DMS53 (cell line): Measurements from ENCODE around the gene MAST3.
A peak's percentile ranks its signal among the peaks of the same experiment; 100 is the strongest.
"Not testable (repeated sequence)": the region's sequence is repeated elsewhere in the genome, so short reads cannot be mapped to it uniquely, and the experiment has no call there.

Source experiments
- DNase-seq: peaks from one replicate; lab custom pipeline; 2025; lab: John Stamatoyannopoulos, UW

Gene MAST3

GRCh38 chr19:18086590-18087138 is 10.9 kb upstream of the MAST3 start, which contains the start of gene IL12RB1:
Gene IL12RB1 (minus strand): TSS chr19:18086934. CDS start chr19:18086823, 111 bp downstream.
- DNase-seq = peak; percentile 37

GRCh38 chr19:18089096-18089541 is 8.5 kb upstream of the MAST3 start:
- not testable (repeated sequence) for DNase-seq

DNA sequence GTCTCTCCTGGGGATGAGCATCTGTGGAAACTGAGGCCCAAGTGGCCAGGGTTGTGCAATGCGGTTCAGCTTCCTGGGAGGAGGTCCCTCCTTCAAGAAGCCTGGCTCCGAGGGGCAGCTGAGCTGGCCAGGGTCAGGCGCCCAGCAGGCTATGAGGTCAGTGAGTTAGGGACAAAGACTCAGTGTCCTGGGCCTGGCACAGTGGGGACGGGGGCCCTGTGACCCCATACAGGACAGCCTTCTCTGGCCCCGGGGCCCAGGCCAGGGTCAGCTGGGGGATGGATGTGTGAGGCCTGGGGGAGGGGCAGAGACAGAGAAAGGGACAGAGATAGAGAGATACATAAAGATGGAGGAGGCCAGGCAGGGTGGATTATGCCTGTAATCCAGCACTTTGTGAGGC is 7.9 kb upstream of the MAST3 start:
- no peak for DNase-seq

DNA sequence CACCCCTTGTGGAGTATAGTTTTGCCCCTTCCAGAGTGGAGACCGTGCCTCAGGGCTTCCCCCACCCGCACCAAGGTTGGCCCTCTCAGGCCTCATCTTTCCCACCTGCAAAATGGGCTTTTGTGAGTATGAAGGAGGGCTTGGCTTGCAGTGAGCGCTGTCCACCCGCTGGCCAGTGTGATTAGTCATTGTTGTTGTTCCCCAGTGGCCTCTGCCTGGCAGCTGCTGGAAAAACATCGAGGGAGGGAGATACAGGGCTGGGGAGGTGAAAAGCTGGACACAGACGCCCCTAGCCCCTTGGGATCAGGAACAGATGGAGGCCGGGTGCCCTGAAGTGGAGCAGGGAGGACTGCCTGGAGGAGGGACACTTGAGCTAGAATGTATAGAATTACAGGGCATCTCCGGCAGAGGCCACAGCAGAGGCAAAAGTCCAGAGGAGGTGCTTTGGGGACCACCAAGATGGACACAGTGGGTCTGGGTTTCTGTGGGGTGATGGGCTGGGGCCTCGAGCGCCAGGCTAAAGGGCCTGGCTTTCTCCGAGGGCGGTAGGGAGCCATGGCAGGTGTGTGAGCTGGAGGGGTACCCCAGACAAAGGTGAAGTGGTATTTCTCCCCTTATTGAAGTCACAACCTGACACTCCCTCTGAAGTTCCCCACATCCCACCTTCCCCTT is 6.9 kb upstream of the MAST3 start:
- DNase-seq = peak; percentile 25

- no peak for DNase-seq
Observed at GRCh38 chr19:18091217-18091608, 6.4 kb upstream of the MAST3 start.

DNA sequence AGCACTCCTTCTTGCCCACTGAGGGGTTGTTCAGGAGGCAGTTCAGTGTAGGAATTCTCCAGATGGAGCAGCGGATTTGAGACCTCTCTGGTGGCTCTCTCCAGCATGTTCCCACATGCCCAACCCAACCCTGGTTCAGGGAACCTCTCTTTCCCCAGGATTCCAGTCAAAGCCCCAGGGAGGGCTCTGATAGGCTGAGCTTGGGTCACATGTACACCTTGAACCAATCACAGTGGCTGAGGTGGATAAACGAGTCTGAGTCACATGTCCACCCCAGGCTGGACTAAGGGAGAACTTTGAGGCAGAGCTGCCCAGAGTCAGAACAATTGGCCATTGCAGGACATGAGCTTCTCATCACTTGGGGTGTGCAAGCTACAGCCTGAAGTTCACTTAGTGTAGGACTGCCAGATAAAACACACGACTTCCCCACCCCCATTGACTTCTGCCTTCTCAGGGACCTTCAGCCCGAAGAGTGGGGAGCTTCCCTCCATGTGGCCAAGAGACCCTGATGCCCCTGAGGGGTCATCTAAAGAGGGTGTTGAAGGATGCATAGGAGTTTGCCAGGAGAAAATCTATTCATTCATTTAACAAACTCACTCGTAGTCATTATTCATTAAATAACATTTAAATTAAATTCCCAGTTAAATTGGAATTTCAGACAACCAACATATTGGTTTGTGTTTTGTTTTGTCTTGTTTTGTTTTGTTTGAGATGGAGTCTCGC is 4.0 kb upstream of the MAST3 start:
- peak; percentile 47 for DNase-seq

GRCh38 chr19:18096258-18096657 is 1.3 kb upstream of the MAST3 start:
- no peak for DNase-seq

GRCh38 chr19:18097993-18098890 is 664 bp downstream of the MAST3 start:
- DNase-seq = no peak

DNA sequence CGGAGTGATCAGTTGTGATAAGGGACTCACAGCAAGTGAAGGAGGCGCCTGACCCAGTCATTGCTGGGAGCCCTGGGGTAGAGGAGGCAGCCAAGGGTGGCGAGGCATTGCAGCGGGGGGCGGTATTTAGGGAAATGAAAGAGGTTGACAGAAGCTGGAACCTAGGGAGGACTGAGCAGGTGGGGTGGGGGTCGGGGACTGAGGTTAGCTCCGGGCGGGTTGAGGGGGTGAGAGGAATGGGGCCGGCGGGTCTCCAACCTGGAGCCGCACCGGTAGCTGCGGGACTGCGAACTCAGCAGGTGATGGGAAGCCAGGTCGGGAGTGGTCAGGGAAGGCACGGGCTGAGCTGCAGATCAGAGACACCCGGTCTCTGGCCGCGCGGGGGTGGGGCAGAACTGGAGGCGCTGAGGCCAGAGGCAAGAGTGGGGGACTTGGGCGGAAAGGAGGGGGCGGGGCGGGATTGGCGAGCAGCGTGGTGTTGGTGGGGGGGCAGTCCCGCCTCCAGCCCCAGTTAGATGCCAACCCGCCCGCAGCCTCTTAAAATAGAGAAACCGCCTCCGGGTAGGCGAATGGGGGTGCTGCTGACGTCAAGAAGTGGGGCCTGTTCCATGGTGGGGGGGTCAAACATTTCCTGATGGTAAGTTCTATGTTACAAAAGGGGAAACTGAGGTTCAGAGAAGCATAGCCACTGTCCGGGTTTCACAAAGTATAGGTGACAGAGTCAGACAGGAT is 1.5 kb downstream of the MAST3 start:
- DNase-seq = peak; percentile 37

DNA sequence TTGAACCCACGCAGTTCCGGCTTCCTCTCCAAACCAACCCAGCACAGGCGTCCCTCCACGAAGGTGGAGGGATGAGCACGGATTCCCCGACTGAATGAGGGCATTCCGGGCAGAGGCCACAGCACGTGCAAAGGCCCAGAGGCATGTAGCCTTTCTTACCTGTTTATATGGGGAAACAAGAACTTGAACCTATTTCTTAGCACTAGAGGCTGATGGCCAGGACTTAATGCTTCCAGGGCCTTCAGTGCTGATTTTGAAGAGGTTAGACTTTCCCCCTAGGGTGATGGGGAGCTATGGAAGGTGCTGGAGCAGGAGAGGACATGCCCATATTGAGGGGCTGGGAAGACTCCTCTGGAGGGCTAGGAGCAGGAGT is 2.0 kb downstream of the MAST3 start:
- no peak for DNase-seq

DNA sequence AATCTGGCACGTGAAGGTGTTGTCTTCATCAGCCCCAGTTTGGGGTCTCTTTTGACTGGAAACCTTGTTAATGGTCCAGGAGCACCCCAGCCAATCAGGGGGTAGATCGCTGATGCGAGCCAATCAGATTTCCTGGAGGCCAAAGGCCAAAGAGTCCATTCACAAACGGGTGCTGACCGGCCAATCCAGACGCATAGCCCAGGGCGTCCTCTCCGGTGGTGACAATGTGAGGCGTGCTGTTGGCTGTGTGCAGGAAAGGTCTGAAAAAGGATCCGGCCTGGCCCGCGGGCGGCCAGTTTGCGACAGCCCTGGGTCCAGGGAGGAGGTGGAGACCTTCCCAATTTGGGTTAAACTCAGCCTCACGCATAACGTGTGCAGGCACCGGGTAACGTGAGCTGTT is 3.1 kb downstream of the MAST3 start:
- DNase-seq = no peak

- DNase-seq = no peak
Observed at GRCh38 chr19:18101268-18101667, 3.7 kb downstream of the MAST3 start.

- DNase-seq = no peak
Observed at GRCh38 chr19:18102916-18103542, 5.5 kb downstream of the MAST3 start.

DNA sequence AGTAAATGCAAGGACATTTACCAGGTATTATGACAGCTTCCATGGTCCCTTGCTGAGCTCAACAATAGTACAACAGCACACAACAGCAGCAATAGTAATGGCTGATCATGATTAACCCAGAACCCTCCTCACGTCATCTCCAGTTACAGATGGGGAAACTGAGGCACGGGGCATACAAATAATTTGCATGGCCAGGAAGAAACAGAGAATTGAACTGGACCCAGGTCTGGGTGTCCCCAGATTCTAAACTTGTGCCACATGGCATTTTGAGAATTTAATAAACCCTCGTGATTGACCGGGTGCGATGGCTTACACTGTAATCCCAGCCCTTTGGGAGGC is 7.2 kb downstream of the MAST3 start:
- no peak for DNase-seq

DNA sequence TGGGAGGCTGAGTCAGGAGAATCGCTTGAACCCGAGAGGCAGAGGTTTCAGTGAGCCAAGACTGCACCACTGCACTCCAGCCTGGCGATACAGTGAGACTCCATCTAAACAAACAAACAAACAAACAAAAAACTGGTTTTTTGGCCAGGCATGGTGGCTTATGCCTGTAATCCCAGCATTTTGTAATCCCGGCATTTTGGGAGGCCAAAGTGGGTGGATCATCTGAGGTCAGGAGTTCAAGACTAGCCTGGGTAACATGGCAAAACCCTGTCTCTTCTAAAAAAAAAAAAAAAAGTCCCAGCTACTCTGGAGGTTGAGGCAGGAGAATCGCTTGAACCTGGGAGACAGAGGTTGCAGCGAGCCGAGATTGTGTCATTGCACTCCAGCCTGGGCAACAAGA is 7.7 kb downstream of the MAST3 start:
- DNase-seq = not testable (repeated sequence)

DNA sequence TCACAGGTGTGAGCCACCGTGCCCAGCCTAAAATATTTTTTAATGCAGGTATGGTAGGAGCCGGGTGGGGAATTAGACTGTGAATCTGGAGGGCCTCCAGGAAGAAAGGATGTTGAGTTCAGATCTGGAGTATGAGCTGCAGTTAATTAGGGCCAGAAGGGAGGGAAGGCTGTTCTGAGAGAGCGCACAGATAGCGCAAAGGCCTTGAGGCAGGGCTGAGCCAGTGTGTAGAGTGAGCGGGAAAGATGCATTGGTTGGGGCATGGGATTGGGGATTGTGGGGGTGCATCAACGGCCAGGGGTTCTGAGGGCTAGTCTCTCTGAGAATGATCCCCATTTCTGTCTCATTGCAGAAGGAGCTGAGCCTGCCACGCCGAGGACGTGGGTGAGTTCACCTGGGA is 9.7 kb downstream of the MAST3 start:
- peak; percentile 22 for DNase-seq

DNA sequence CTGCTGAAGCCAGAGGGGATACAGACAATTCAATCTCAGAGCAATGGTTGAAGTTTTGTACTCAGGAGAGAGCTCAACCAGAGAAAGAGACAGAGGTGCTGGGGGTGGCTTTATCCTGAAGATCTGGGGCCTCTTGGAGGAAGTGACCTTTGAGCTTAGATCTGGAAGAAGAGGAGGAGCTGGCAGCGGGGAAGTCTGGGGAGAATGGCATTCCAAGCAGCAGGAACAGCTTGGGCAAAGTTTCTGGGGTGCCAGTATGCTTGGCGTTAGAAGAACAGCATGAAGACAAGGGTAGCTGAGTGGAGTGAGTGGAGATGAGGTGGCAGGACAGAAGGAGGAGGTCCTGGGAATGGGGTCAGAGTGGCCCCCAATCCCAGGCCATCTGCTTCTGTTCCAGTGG is 11.3 kb downstream of the MAST3 start:
- no peak for DNase-seq

GRCh38 chr19:18109341-18109732 is 11.8 kb downstream of the MAST3 start:
- no peak for DNase-seq

- DNase-seq = peak; percentile 62
Observed at GRCh38 chr19:18109733-18110608, 12.4 kb downstream of the MAST3 start.

GRCh38 chr19:18110609-18111232 is 13.1 kb downstream of the MAST3 start:
- no peak for DNase-seq
